Upper lobe of left lung (tissue), 4 donors: ENCODE results near the gene SCAMP1.

ENCODE experiments used
- EP300 ChIP-seq, 4 donors: sonication (generic); formaldehyde crosslinking; IDR thresholded peaks; one replicate each; pipeline ENCODE4 v1.5.1; 2017; ENCODE audit warnings: antibody characterized with exemption in 4 of 4, control low read depth in 2 of 4
- POLR2A ChIP-seq, 4 donors: fragments of 450-650 bp; IDR thresholded peaks; one replicate each; pipeline ENCODE4 v1.5.1; 2016 to 2017; ENCODE audit warnings: antibody characterized with exemption in 4 of 4, mild to moderate bottlenecking in 2 of 4
- TF ChIP-seq, protein P1 (sequence below), 6 experiments: fragments of 450-650 bp in 4 of 6; fragments of 200-600 bp in 2 of 6; sonication (generic) in 2 of 6; IDR thresholded peaks; one replicate each; pipeline ENCODE4 v1.5.1; 2016 to 2019; ENCODE audit warnings: antibody characterized with exemption in 6 of 6

DNA sequence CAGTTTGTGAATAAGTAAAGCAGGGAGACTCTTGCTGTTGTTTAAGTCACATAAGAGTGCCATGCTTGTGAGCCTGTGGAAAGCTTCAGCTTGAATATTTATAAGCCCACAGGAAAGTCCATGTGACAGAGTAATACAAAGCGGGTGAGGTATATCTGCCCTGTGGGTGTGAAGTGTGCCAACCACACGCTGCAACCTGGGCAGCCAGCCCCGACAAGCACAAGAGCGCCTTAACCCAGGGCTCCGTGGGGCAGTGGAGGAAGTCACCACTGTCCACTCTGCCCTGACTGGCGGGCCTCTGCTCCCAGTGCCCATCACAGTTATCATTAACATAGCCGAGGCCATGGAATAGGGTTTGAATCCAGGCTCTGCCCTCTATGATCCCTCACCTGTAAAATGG lies 132.2 kb downstream of the SCAMP1 start:
- TF ChIP-seq, protein P1, sequence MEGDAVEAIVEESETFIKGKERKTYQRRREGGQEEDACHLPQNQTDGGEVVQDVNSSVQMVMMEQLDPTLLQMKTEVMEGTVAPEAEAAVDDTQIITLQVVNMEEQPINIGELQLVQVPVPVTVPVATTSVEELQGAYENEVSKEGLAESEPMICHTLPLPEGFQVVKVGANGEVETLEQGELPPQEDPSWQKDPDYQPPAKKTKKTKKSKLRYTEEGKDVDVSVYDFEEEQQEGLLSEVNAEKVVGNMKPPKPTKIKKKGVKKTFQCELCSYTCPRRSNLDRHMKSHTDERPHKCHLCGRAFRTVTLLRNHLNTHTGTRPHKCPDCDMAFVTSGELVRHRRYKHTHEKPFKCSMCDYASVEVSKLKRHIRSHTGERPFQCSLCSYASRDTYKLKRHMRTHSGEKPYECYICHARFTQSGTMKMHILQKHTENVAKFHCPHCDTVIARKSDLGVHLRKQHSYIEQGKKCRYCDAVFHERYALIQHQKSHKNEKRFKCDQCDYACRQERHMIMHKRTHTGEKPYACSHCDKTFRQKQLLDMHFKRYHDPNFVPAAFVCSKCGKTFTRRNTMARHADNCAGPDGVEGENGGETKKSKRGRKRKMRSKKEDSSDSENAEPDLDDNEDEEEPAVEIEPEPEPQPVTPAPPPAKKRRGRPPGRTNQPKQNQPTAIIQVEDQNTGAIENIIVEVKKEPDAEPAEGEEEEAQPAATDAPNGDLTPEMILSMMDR (IDR thresholded peaks at IDR 0.05) = no peak
- TF ChIP-seq POLR2A (IDR thresholded peaks at IDR 0.05) = no peak
- no peak for TF ChIP-seq EP300 (IDR thresholded peaks at IDR 0.05)
